GM18526 (cell line): ENCODE results near the gene GATC.

ENCODE experiments used
- POLR2A ChIP-seq: IDR thresholded peaks from 3 replicates; pipeline ENCODE4 v1.6.1; 2011; ENCODE audit not compliant: insufficient read length; ENCODE audit errors: extremely low read depth

The GATC gene, protein sequence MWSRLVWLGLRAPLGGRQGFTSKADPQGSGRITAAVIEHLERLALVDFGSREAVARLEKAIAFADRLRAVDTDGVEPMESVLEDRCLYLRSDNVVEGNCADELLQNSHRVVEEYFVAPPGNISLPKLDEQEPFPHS

DNA sequence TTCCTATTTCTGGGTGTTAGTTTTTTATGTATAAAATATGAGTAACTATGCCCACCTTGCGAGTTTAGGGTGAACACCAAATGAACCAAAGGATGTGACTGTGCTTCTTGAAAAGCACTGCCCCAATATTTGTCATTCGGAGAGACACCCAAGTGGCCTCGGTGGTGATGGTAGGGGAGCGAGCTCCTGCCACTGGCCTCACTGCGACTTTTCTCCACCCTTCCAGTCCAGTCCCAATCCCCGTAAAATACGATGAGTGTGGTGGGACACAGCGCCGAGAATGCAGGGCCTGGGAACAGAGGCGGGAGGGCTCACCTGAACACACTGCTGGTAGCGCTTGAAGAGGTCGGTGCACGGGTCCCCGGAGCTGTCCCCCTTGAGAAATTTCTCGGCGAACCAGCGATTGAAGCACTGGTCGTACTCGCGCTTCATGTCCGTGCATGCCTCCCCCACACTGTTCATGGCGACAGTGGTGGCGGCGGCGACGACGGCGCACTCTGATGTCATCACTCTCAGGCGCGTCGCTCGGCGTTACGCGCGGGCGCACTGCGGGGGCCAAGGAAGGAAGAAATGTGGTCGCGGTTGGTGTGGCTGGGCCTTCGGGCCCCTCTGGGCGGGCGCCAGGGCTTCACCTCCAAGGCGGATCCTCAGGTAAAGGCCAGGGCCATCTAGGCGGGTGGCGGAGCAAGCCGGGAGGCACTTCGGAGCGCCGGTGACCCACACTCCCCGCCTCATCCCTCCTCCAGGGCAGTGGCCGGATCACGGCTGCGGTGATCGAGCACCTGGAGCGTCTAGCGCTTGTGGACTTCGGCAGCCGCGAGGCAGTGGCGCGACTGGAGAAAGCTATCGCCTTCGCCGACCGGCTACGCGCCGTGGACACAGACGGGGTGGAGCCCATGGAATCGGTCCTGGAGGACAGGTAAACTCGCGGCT, at the start of gene GATC, which contains the start of gene TRIAP1:
TSS of gene GATC (plus strand) at position 534 of the 933 bp plus-strand sequence. CDS start at position 571, 37 bp downstream.
TSS of gene TRIAP1 (minus strand) at position 474 of the 933 bp plus-strand sequence. CDS start at position 462, 12 bp downstream.
- TF ChIP-seq POLR2A, result peak; percentile 91

DNA sequence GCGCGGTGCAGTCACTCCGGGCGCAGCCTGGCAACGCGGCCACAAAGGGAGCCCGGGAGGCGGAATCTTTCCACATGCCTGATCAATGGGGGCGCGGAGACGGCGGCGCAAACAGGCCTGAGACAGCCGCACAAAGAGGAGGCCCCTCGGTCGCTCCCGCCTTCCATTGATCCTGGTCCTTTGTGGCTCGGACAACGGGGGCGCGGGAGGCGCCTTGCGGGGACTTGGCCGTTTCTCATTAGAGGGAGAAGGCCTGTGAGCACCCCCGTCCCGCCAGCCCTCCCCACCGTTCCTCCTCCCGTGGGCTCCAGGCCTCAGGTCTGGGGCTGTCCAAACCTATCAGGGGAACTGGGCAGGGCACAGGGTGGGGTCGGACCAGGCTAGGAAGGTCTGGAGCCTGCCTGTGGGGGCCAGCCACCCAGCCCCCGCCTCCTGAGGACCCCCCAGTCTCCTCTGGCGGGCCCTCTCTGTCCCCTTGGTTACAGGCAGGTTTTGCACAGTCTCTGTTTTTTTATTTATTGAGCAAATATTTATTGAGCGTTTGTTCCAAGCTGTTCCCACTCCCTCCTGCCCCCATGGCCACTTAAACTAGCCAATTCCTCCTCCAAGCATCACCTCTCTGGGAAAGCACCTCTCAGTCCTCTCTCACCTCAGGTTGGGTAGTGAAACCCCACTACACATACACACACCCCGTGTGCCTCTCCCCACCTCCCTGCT, 48.3 kb upstream of the GATC start:
- TF ChIP-seq POLR2A, result no peak

DNA sequence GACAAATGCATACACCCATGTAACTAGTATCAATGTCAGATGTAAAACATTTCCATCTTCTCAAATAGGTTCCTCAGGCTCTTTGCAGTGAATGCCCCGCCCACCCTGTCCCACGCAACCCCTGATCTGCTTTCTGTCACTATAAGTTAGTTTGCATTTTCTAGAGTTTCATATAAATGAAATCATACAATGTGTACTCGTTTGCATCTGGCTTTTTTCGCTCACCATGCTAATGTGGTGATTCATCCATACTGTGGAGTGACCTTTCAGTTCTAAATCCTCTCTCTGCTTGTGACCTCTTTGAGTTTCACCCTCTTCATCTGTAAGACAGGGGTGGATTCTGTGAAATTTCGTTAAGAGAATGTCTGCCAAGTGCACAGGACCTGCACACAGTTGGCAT, 46.7 kb upstream of the GATC start:
- TF ChIP-seq POLR2A, result no peak

DNA sequence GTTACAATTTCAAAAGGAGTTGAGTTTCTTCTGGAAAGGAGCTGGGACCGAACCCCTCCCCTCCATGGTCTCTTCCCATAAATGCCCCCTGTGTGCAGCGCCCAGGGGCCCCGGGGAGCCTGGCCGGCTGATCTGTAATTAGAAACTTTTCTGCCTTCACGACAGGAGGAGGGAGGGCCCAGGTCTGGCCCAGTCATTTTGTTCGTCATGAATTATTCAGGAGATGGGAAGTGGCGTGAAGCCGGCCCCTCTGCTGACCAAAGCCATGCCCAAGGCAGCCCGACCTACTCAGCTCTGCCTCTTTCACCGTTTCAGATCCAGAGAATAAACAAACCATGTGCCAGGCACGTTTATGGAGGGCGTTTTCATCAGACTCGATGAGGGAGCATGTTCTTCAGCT, 44.0 kb upstream of the GATC start:
- no peak for TF ChIP-seq POLR2A

DNA sequence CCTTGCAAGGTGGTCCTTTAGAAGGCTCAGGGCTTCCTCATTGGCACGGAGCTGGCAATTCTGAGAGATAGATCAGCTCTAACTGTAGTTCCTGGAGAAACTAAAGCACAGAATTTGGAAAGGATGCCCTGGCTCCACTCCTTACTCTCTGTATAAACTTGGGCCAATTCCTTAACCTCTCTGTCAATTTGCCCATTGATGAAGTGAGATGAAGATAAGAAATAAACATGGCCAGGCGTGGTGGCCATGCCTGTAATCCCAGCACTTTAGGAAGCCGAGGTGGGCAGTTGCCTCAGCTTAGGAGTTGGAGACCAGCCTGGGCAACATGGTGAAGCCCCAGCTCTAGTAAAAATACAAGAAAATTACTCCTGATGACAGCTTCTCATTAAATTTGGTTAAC, 42.4 kb upstream of the GATC start:
- no peak for TF ChIP-seq POLR2A

DNA sequence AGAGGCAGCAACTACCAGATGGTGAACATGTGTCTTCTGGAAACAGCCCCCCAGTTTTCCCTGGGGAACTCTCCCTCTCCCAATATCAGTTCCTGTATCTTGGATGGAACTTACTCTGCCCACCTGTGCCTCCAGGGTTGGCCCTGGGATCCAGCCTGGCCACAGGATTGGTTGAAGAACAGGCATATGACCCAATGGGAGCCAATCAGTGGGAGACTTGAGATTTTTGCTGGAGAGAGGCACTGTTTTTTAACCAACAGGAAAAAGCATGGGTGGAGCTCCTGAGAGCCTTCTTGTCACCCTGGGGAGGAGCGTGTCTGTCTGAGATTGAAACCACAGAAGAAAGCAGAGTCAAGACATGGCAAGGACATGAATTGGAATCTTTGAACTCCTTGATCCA, 42.0 kb upstream of the GATC start:
- no peak for TF ChIP-seq POLR2A

DNA sequence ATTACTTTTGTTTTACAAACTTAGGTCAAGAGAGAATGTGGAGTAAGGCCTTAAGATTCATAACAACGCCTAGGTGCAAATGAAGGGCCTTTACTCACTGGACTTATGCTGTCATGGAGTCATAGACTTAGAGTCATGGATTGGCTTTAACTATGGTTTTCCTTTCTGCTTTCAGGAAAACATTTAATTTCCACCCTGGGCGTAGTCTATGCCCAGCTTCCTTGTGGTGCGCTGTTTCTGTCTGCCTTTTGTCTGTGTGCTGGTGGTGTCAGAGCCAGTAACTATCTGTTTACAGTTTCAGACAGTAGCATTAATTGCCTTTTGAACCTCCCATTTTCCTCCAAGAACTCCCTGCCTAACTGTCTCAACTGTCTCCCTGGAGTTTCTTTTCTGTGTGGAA, 40.2 kb upstream of the GATC start:
- TF ChIP-seq POLR2A, result no peak

DNA sequence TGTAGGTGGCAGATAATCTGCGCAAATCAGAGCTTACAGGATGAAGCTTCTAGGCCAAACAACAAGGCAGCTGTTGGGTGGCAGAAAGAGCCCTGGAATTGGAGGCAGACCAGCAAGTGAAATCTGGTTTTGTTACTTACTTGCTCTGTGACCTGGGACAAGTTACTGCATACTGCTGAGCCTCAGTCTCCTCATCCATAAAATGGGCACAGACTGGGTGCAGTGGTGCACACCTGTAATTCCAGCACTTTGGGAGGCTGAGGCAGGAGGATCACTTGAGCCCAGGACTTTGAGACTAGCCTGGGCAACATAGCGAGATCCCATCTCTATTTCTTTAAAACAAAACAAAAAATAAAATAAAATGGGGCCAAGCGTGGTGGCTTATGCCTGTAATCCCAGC, 39.7 kb upstream of the GATC start:
- TF ChIP-seq POLR2A, result no peak

DNA sequence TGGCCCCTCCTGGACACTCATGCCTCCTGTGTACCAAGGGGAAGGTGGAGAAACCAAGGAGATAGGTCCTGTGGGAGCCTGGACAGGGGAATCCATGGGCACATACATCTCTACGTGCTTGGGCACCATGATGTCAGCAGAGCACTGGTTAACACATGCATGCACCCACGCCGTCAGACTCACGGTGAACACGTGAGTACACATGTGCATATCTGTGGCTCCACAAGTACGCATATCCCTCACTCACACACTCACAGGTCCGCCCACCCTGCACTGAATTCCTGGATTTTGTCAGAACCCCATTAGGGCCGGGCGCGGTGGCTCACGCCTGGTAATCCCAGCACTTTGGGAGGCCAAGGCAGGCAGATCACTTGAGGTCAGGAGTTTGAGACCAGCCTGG, 37.5 kb upstream of the GATC start:
- TF ChIP-seq POLR2A, result no peak

DNA sequence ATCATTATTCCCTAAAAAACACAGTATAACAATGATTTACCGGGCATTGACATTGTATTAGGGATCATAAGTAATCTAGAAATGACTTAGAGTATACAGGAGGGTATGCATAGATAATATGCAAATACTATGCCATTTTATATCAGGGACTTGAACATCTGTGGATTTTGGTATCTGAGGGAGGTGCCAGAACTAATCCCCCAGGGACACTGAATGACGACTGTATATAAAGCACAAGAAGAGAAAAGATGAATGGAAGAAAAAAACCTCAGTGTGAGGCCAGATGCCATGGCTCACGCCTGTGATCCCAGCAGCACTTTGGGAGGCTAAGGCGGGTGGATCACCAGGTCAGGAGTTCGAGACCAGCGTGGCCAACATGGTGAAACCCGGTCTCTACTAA, 33.8 kb upstream of the GATC start:
- no peak for TF ChIP-seq POLR2A

DNA sequence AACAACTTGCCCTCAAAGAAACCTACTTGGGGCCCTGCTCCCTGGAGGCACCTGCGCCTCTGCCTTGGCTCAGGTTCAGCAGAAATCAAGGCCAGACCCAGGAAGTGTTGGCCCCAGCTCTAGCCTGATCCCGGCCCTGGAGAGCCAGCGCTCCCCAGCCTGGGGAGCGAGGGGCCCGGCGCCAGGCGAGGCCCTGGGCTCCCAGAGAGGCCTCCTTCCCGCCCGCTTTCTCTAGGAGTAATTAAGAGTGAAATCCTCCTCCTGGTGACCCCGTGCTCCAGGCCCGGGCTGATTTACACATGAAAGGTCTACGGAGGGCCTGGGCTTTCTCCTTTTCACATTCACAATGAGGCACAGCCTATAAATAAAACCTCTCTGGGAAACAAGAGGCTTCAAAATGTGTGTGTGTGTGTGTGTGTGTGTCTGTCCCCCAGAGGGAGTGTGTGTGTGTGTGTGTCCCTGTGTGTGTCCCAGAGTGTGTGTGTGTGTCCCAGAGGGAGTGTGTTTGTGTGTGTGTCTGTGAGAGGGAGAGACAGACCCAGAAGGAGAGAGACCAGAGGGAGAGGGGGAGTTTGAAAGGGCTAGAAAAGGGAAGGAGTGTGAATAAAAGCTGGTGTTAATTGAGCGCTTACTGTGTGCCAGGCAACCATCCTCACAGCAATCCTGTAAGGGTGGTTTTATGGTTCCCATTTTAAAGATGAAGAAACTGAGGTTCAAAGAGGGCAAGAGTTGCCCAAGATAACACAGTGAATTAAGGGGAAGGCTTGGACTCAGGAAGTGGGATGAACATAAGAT, 32.1 kb upstream of the GATC start:
- no peak for TF ChIP-seq POLR2A

DNA sequence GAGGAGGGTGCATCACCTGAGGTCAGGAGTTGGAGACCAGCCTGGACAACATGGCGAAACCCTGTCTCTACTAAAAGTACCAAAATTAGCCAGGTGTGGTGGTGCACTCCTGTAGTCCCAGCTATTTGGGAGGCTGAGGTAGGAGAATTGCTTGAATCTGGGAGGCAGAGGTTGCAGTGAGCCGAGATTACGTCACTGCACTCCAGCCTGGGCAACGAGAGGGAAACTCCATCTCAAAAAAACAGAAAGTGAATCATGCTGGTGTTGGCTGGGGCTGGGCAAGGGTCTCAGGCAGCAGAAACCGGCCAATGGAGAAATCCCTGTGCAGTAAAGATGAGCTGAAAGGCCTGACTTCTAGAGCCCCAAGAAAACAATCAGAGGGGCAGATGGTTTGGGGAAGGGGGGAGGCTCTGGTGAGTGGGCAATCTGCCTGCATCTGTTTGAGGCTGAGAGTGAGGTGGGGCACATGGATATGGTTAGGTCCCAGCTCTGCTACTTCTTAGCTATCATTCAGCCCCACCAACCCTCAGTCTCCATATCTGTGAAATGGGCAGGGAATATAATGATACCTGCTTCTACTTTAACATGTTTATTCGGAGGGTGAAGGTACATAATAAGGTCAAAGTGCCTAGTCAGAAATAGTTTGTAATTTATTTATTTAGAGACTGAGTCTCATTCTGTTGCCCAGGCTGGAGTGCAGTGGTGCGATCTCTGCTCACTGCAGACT, 29.6 kb upstream of the GATC start:
- no peak for TF ChIP-seq POLR2A

DNA sequence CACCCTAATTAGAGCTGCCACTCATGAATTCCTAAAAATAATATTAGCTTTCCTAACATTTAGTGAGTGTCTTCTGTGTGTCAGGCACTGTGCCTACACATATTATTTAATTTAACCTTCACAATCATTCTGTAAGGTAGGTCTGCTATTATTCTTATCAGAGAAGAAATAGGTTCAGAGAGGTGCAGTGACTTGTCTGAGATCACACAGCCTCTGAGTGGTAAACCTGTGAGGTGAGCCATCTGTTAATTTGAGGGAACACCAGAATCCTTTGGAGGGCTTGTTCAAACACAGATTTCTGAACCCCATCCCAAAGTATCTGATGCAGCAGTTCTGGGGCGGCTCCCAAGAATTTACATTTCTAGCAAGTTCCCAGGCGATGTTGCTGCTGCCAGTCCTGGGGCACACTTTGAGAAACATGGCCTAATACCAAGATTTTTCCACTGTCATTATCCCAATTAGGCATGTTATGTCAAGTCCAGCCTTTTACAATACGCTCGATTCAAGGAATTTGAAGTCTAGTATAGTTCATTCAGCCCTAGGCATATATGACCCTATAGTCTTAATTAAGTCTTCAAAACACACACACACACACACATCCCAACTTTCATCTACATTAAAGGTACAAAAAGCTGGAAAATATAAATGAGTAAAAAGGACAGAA, 28.2 kb upstream of the GATC start:
- no peak for TF ChIP-seq POLR2A

DNA sequence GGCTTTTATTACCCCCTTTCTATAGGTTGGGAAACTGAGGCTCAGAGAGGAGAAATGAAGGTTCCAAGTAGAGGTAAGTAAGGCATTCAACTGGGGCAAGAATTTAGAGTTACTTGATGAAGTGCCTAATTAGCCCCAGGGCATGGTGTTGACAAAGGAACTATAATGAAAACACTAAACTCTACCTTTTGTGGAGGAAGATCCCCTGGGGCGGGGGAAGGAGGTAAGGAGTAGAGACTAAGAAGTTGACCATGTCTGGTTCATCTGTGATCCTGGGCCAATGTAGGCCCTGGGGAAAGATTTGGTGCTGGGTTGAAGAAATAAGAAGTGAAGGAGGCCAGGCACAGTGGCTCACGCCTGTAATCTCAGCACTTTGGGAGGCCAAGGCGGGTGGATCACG, 24.5 kb upstream of the GATC start:
- no peak for TF ChIP-seq POLR2A

DNA sequence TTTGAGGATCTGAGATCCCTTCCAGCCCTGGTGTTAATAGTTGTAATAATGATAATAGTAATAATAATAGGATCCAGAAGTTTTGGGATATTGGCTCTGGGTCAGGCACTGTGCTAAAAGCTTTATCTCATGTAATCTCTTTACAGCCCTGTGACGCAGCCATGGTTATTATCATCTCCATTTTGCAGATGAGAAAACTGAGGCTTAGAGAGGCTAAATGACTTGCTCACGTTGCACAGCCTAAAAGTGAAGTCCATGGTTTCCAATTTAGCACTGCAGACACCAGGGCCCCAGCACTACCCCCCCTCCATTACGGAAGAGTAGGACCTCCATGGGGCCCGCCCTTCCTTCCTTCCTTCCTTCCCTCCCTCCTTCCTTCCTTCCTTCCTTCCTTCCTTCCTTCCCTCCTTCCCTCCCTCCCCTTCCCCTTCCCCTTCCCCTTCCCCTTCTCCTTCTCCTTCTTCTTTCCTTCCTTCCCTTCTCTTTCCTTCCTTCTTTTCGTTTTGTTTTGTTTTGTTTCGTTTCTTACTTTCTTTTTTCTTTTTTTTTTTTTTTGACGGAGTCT, 23.3 kb upstream of the GATC start:
- TF ChIP-seq POLR2A, result no peak
